Activated T-cell treated with anti-CD3 and anti-CD28 coated beads, Interleukin-2, amount 50 U/mL, for 4 hours (primary cell): Measurements from ENCODE around the gene VEGFC. TPM values are rescaled to one million over a fixed set of nuclear protein-coding genes. Genes with fewer than 3 reads are reported as not detected.
A peak's percentile ranks its signal among the peaks of the same experiment; 100 is the strongest.

ENCODE experiments used
- ATAC-seq, 2 donors: fragments of 200-7000 bp; cut with Tn5 transposase; one replicate each; pipeline ENCODE4 v1.10.0; 2021
- DNase-seq: peaks from one replicate; pipeline ENCODE4 v3.0.0-alpha.2; 2020
- H3K27me3 Mint-ChIP-seq: one replicate; pipeline ENCODE4 v1.8.0; 2021; ENCODE audit warnings: low read depth, mixed read lengths
- H3K36me3 Mint-ChIP-seq: one replicate; pipeline ENCODE4 v1.8.0; 2022; ENCODE audit warnings: mixed read lengths; ENCODE audit not compliant: insufficient read depth
- H3K4me1 Mint-ChIP-seq: one replicate; pipeline ENCODE4 v1.8.0; 2021; ENCODE audit warnings: low read depth, mixed read lengths
- H3K4me3 Mint-ChIP-seq: one replicate; pipeline ENCODE4 v1.8.0; 2021; ENCODE audit warnings: mild to moderate bottlenecking, moderate library complexity, mixed read lengths
- H3K9me3 Mint-ChIP-seq: one replicate; pipeline ENCODE4 v1.8.0; 2021; ENCODE audit warnings: mixed read lengths
- total RNA-seq, 3 donors: library from RNA; stranded (reverse); gene quantifications; one replicate each; pipeline ENCODE4 v1.2.1, GENCODE V29; 2021

VEGFC gene
- total RNA-seq = under 1 TPM in 2 of 3 donors, not detected in 1; 0.11 to 0.14 TPM

GRCh38 chr4:176792326-176793059 lies at the start of gene VEGFC:
TSS of gene VEGFC (minus strand) at chr4:176792922. CDS start at chr4:176792311, 611 bp downstream.
- Mint-ChIP-seq H3K27me3 (peaks cover 31% of the 10 kb centered on the region), H3K36me3 (no peaks in the 10 kb centered on the region), H3K4me3 (peak within 1 kb of the TSS; percentile 39), H3K9me3 (no peaks in the 10 kb centered on the region), H3K4me1 (peaks cover 7% of the 10 kb centered on the region)
- ATAC-seq (peak; percentile 63 to 80), DNase-seq (no peak)

- no peak overlapping the region for H3K4me3 Mint-ChIP-seq
- no peaks in the 10 kb centered on the region for H3K27me3 Mint-ChIP-seq
- no peaks in the 10 kb centered on the region for H3K4me1 Mint-ChIP-seq
- H3K9me3 Mint-ChIP-seq = no peaks in the 10 kb centered on the region
- DNase-seq (no peak), ATAC-seq (no peak)
- no peaks in the 10 kb centered on the region for H3K36me3 Mint-ChIP-seq
These were observed 49.0 kb upstream of the VEGFC start for GRCh38 chr4:176841711-176842112.

GRCh38 chr4:176840166-176840565 lies 47.4 kb upstream of the VEGFC start:
- no peaks in the 10 kb centered on the region for H3K9me3 Mint-ChIP-seq
- H3K36me3 Mint-ChIP-seq = no peaks in the 10 kb centered on the region
- no peaks in the 10 kb centered on the region for H3K4me1 Mint-ChIP-seq
- ATAC-seq (no peak), DNase-seq (no peak)
- H3K27me3 Mint-ChIP-seq = no peaks in the 10 kb centered on the region
- no peak overlapping the region for H3K4me3 Mint-ChIP-seq

GRCh38 chr4:176839656-176840055 lies 46.9 kb upstream of the VEGFC start:
- Mint-ChIP-seq H3K4me3 (no peak overlapping the region), H3K9me3 (no peaks in the 10 kb centered on the region), H3K27me3 (no peaks in the 10 kb centered on the region), H3K36me3 (no peaks in the 10 kb centered on the region), H3K4me1 (no peaks in the 10 kb centered on the region)
- DNase-seq (no peak), ATAC-seq (no peak)

- no peak overlapping the region for H3K4me3 Mint-ChIP-seq
- ATAC-seq = no peak
- no peaks in the 10 kb centered on the region for H3K36me3 Mint-ChIP-seq
- H3K4me1 Mint-ChIP-seq = no peaks in the 10 kb centered on the region
- H3K9me3 Mint-ChIP-seq = no peaks in the 10 kb centered on the region
- H3K27me3 Mint-ChIP-seq = no peaks in the 10 kb centered on the region
- DNase-seq = no peak
These were observed 46.1 kb upstream of the VEGFC start for GRCh38 chr4:176838601-176839433.

- ATAC-seq = no peak
- Mint-ChIP-seq H3K9me3 (no peaks in the 10 kb centered on the region), H3K27me3 (no peaks in the 10 kb centered on the region), H3K4me3 (no peak overlapping the region), H3K4me1 (no peaks in the 10 kb centered on the region), H3K36me3 (no peaks in the 10 kb centered on the region)
- DNase-seq = no peak
These were observed 44.6 kb upstream of the VEGFC start for GRCh38 chr4:176837169-176837895.

- ATAC-seq = no peak
- Mint-ChIP-seq H3K36me3 (no peaks in the 10 kb centered on the region), H3K27me3 (no peaks in the 10 kb centered on the region), H3K4me3 (no peak overlapping the region), H3K4me1 (no peaks in the 10 kb centered on the region), H3K9me3 (no peaks in the 10 kb centered on the region)
- DNase-seq = no peak
These were observed 41.8 kb upstream of the VEGFC start for GRCh38 chr4:176834531-176834930.

- no peaks in the 10 kb centered on the region for H3K4me1 Mint-ChIP-seq
- no peak for ATAC-seq
- H3K9me3 Mint-ChIP-seq = no peaks in the 10 kb centered on the region
- DNase-seq = no peak
- no peaks in the 10 kb centered on the region for H3K36me3 Mint-ChIP-seq
- H3K4me3 Mint-ChIP-seq = no peak overlapping the region
- H3K27me3 Mint-ChIP-seq = no peaks in the 10 kb centered on the region
These were observed 40.9 kb upstream of the VEGFC start for GRCh38 chr4:176833400-176834175.

GRCh38 chr4:176830971-176831370 lies 38.2 kb upstream of the VEGFC start:
- no peaks in the 10 kb centered on the region for H3K27me3 Mint-ChIP-seq
- no peaks in the 10 kb centered on the region for H3K9me3 Mint-ChIP-seq
- no peaks in the 10 kb centered on the region for H3K4me1 Mint-ChIP-seq
- H3K4me3 Mint-ChIP-seq = no peak overlapping the region
- ATAC-seq = no peak
- no peaks in the 10 kb centered on the region for H3K36me3 Mint-ChIP-seq
- DNase-seq = no peak

- ATAC-seq = no peak
- no peaks in the 10 kb centered on the region for H3K36me3 Mint-ChIP-seq
- H3K4me1 Mint-ChIP-seq = no peaks in the 10 kb centered on the region
- DNase-seq = no peak
- H3K4me3 Mint-ChIP-seq = no peak overlapping the region
- H3K9me3 Mint-ChIP-seq = peaks cover 7% of the 10 kb centered on the region
- H3K27me3 Mint-ChIP-seq = no peaks in the 10 kb centered on the region
These were observed 32.9 kb upstream of the VEGFC start for GRCh38 chr4:176825586-176825985.

- Mint-ChIP-seq H3K9me3 (peaks cover 7% of the 10 kb centered on the region), H3K4me3 (no peak overlapping the region), H3K27me3 (no peaks in the 10 kb centered on the region), H3K4me1 (no peaks in the 10 kb centered on the region), H3K36me3 (no peaks in the 10 kb centered on the region)
- DNase-seq = no peak
- ATAC-seq = no peak
These were observed 32.1 kb upstream of the VEGFC start for GRCh38 chr4:176824645-176825366.

GRCh38 chr4:176818531-176818930 lies 25.8 kb upstream of the VEGFC start:
- H3K27me3 Mint-ChIP-seq = no peaks in the 10 kb centered on the region
- H3K4me1 Mint-ChIP-seq = peaks cover 2% of the 10 kb centered on the region
- no peak for ATAC-seq
- H3K4me3 Mint-ChIP-seq = no peak overlapping the region
- H3K36me3 Mint-ChIP-seq = no peaks in the 10 kb centered on the region
- no peak for DNase-seq
- peaks cover 7% of the 10 kb centered on the region for H3K9me3 Mint-ChIP-seq

GRCh38 chr4:176817204-176817603 lies 24.5 kb upstream of the VEGFC start:
- no peak for DNase-seq
- Mint-ChIP-seq H3K9me3 (peaks cover 5% of the 10 kb centered on the region), H3K36me3 (no peaks in the 10 kb centered on the region), H3K27me3 (no peaks in the 10 kb centered on the region), H3K4me3 (no peak overlapping the region), H3K4me1 (peaks cover 2% of the 10 kb centered on the region)
- no peak for ATAC-seq
